ENCODE data around the gene MED16.
"Not testable (repeated sequence)": the region's sequence is repeated elsewhere in the genome, so short reads cannot be mapped to it uniquely, and the experiment has no call there.

DNA sequence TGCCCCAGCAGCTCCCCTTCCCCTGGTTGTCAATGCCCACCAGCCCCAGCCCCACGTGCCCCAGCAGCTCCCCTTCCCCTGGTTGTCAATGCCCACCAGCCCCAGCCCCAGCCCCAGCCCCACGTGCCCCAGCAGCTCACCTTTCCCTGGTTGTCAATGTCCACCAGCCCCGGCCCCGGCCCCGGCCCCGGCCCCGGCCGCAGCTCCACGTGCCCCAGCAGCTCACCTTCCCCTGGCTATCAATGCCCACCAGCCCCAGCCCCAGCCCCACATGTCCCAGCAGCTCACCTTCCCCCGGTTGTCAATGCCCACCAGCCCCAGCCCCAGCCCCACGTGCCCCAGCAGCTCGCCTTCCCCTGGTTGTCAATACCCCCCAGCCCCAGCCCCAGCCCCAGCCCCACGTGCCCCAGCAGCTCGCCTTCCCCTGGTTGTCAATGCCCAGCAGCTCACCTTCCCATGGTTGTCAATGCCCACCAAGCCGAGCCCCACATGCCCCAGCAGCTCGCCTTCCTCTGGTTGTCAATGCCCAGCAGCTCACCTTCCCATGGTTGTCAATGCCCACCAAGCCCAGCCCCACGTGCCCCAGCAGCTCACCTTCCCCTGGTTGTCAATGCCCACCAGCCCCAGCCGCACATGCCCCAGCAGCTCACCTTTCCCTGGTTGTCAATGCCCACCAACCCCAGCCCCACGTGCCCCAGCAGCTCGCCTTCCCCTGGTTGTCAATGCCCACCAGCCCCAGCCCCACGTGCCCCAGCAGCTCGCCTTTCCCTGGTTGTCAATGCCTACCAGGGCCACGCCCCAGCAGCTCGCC is 14.0 kb downstream of the MED16 start:
- TF ChIP-seq, protein P1, sequence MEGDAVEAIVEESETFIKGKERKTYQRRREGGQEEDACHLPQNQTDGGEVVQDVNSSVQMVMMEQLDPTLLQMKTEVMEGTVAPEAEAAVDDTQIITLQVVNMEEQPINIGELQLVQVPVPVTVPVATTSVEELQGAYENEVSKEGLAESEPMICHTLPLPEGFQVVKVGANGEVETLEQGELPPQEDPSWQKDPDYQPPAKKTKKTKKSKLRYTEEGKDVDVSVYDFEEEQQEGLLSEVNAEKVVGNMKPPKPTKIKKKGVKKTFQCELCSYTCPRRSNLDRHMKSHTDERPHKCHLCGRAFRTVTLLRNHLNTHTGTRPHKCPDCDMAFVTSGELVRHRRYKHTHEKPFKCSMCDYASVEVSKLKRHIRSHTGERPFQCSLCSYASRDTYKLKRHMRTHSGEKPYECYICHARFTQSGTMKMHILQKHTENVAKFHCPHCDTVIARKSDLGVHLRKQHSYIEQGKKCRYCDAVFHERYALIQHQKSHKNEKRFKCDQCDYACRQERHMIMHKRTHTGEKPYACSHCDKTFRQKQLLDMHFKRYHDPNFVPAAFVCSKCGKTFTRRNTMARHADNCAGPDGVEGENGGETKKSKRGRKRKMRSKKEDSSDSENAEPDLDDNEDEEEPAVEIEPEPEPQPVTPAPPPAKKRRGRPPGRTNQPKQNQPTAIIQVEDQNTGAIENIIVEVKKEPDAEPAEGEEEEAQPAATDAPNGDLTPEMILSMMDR (IDR thresholded peaks at IDR 0.05), result not testable (repeated sequence)
- TF ChIP-seq POLR2A (IDR thresholded peaks at IDR 0.05), result not testable (repeated sequence)

Measured in adrenal gland (tissue), 5 donors.